HCT116 (cell line): ENCODE measurements around the gene SLC47A2. TPM values are rescaled to one million over a fixed set of nuclear protein-coding genes. Genes with fewer than 3 reads are reported as not detected.

Source experiments
- ATAC-seq: fragments of 200-7000 bp; cut with Tn5 transposase; 2 replicates; pipeline ENCODE4 v1.9.1; 2020; ENCODE audit warnings: mild to moderate bottlenecking, moderate library complexity
- BruUV-seq: library from RNA; stranded (reverse); fragments of 400-500 nt; replicated peaks from 2 replicates; lab custom pipeline; 2021; lab: Mats Ljungman, UMichigan
- CTCF ChIA-PET: fragments of 300-600 bp; sonication (Branson Sonifier 250); formaldehyde crosslinking; loops from one replicate; lab custom pipeline; 2021; ENCODE audit warnings: antibody characterized with exemption; lab: Charles Lee
- POLR2A ChIA-PET: fragments of 300-600, 350-600 bp; sonication (Branson Sonifier 250); formaldehyde crosslinking; loops from one replicate; lab custom pipeline; 2021; ENCODE audit warnings: antibody characterized with exemption; lab: Charles Lee
- RAD21 ChIA-PET, 2 experiments: fragments of 300-600 bp; sonication (Branson Sonifier 250); formaldehyde crosslinking; loops; one replicate each; lab custom pipeline; 2023; ENCODE audit warnings: low total read pairs in 2 of 2; ENCODE audit not compliant: uncharacterized antibody in 2 of 2, unreplicated experiment in 2 of 2, low non-redundant PET in 1 of 2; lab: Charles Lee
- DNase-seq: peaks from one replicate; pipeline ENCODE4 v3.0.0-alpha.2; 2010; ENCODE audit warnings: low read depth, low spot score
- H2AFZ ChIP-seq: fragments of 200-600 bp; shearing (Covaris generic), sonication (generic); 2 replicates; pipeline ENCODE4 v1.6.1; 2017; ENCODE audit warnings: low read depth, mixed run types, mixed read lengths, antibody characterized with exemption, low read length; ENCODE audit not compliant: poor library complexity, severe bottlenecking
- H3K27ac ChIP-seq: 2 replicates; pipeline ENCODE4 v1.5.1; 2012; ENCODE audit warnings: low read depth, low read length
- H3K27me3 ChIP-seq: fragments of 200-600 bp; sonication (generic); 2 replicates; pipeline ENCODE4 v1.6.1; 2016; ENCODE audit warnings: mixed run types, low read length, mixed read lengths; ENCODE audit not compliant: insufficient read depth
- H3K36me3 ChIP-seq, 2 experiments: fragments of 200-500 bp in 1 of 2; fragments of 200-600 bp in 1 of 2; sonication (Bioruptor generic) in 1 of 2; sonication (generic) in 1 of 2; 2 replicates each; pipeline versions ENCODE4 v1.5.1 to v1.6.1; 2014 to 2016; ENCODE audit warnings: low read length in 2 of 2, inconsistent platforms in 1 of 2, mixed read lengths in 1 of 2, mixed run types in 1 of 2; ENCODE audit not compliant: insufficient read depth in 2 of 2, control insufficient read depth in 1 of 2
- H3K4me1 ChIP-seq, 2 experiments: fragments of 200-600 bp in 1 of 2; sonication (generic) in 1 of 2; 2 replicates each; pipeline versions ENCODE4 v1.5.1 to v1.6.1; 2012 to 2017; ENCODE audit warnings: low read length in 2 of 2, inconsistent platforms in 1 of 2, mild to moderate bottlenecking in 1 of 2, mixed read lengths in 1 of 2, mixed run types in 1 of 2, moderate library complexity in 1 of 2; ENCODE audit not compliant: insufficient read depth in 2 of 2, control insufficient read depth in 1 of 2
- H3K4me2 ChIP-seq: fragments of 200-600 bp; sonication (generic); 2 replicates; pipeline ENCODE4 v1.6.1; 2017; ENCODE audit warnings: mixed run types, low read length, mixed read lengths
- H3K4me3 ChIP-seq, 2 experiments: fragments of 200-600 bp in 1 of 2; sonication (generic) in 1 of 2; replicated peaks in 1 of 2; 2 replicates each; pipeline ENCODE4 v1.5.1; 2011 to 2016; ENCODE audit warnings: low read length in 2 of 2, control low read depth in 1 of 2, low read depth in 1 of 2, mild to moderate bottlenecking in 1 of 2, mixed read lengths in 1 of 2, mixed run types in 1 of 2
- H3K79me2 ChIP-seq: fragments of 200-600 bp; sonication (generic); 2 replicates; pipeline ENCODE4 v1.6.1; 2017; ENCODE audit warnings: mild to moderate bottlenecking, mixed run types, low read length, moderate library complexity, mixed read lengths; ENCODE audit not compliant: insufficient read depth
- H3K9ac ChIP-seq: fragments of 200-600 bp; sonication (generic); 2 replicates; pipeline ENCODE4 v1.6.1; 2016; ENCODE audit warnings: low read length, mixed read lengths
- H3K9me2 ChIP-seq: fragments of 200-600 bp; sonication (generic), shearing (Covaris generic); 2 replicates; pipeline ENCODE4 v1.6.1; 2017; ENCODE audit warnings: mixed run types, mild to moderate bottlenecking, moderate library complexity; ENCODE audit not compliant: insufficient read depth
- H3K9me3 ChIP-seq, 2 experiments: fragments of 200-500 bp in 1 of 2; fragments of 200-600 bp in 1 of 2; sonication (Bioruptor generic) in 1 of 2; sonication (generic) in 1 of 2; 2 replicates each; pipeline ENCODE4 v1.6.1; 2014 to 2017; ENCODE audit warnings: low read length in 2 of 2, mixed read lengths in 2 of 2, inconsistent platforms in 1 of 2, low read depth in 1 of 2, mild to moderate bottlenecking in 1 of 2, mixed run types in 1 of 2, moderate library complexity in 1 of 2; ENCODE audit not compliant: control insufficient read depth in 1 of 2, insufficient read depth in 1 of 2
- H4K20me1 ChIP-seq: fragments of 200-600 bp; sonication (generic), shearing (Covaris generic); 2 replicates; pipeline ENCODE4 v1.6.1; 2017; ENCODE audit warnings: mixed run types, mild to moderate bottlenecking, moderate library complexity; ENCODE audit not compliant: insufficient read depth
- EZH2 ChIP-seq: fragments of 200-600 bp; sonication (generic); IDR thresholded peaks from 2 replicates; pipeline ENCODE4 v1.6.1; 2017; ENCODE audit warnings: antibody characterized with exemption, mixed run types
- POLR2A ChIP-seq: IDR thresholded peaks from 2 replicates; pipeline ENCODE4 v1.7.0; 2011; ENCODE audit warnings: borderline replicate concordance; ENCODE audit not compliant: insufficient read depth, insufficient read length; ENCODE audit errors: extremely low read depth
- RAD21 ChIP-seq: IDR thresholded peaks from 2 replicates; pipeline ENCODE4 v1.6.1; 2012; ENCODE audit warnings: low read depth, mild to moderate bottlenecking
- SIN3A ChIP-seq: IDR thresholded peaks from 2 replicates; pipeline ENCODE4 v1.6.1; 2012; ENCODE audit warnings: low read depth
- TCF7L2 ChIP-seq: IDR thresholded peaks from 2 replicates; pipeline ENCODE4 v1.7.0; 2011; ENCODE audit warnings: borderline replicate concordance, inconsistent platforms; ENCODE audit not compliant: insufficient read depth, insufficient read length; ENCODE audit errors: extremely low read depth
- ZFX ChIP-seq: fragments of 450-650 bp; IDR thresholded peaks from 2 replicates; pipeline ENCODE4 v1.6.1; 2017
- intact Hi-C: fragments of 100-400 bp; cut with micrococcal nuclease; formaldehyde crosslinking; loops from 2 replicates; pipeline ENCODE4 v1.10.0; 2022
- total RNA-seq: library from RNA; stranded (reverse); gene quantifications from one replicate; pipeline ENCODE4 v1.2.1, GENCODE V29; 2021; ENCODE audit not compliant: unreplicated experiment
- TF ChIP-seq, protein P1 (sequence below): IDR thresholded peaks from 2 replicates; pipeline ENCODE4 v1.6.1; 2012; ENCODE audit warnings: low read depth
- TF ChIP-seq, protein P2 (sequence below): IDR thresholded peaks from 2 replicates; pipeline ENCODE4 v1.6.1; 2011; ENCODE audit warnings: mild to moderate bottlenecking, low read length, moderate library complexity; ENCODE audit not compliant: insufficient replicate concordance; ENCODE audit errors: extremely low read depth

SLC47A2 gene
- total RNA-seq, 1 experiment from 2014 or later, result not detected

DNA sequence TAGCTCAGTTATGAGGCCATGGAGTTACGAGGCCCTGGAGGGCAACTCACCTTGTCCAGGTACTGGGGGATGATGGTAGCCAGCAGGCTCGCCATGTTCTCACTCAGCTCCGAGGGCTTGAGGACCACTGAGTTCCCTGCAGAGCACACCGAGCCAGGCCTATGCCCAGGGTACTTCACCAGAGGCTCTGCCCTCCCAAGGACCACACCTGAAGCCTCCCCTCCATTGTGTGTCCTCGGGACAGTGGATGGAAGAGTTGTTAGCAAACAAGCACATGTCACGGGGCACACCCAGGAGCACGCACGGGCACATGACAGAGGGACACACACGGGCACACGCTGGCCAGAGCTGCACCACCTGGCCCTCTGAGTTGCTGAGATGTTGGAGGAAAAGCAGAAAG, 26.1 kb upstream of the SLC47A2 start:
- H3K27ac ChIP-seq, result no peak overlapping the region
- no peaks in the 10 kb centered on the region for H3K36me3 ChIP-seq
- H3K9me2 ChIP-seq, result no peaks in the 10 kb centered on the region
- POLR2A ChIA-PET, result no interaction called here
- no peaks in the 10 kb centered on the region for H3K79me2 ChIP-seq
- no peak overlapping the region for H3K9ac ChIP-seq
- TF ChIP-seq, protein P1, sequence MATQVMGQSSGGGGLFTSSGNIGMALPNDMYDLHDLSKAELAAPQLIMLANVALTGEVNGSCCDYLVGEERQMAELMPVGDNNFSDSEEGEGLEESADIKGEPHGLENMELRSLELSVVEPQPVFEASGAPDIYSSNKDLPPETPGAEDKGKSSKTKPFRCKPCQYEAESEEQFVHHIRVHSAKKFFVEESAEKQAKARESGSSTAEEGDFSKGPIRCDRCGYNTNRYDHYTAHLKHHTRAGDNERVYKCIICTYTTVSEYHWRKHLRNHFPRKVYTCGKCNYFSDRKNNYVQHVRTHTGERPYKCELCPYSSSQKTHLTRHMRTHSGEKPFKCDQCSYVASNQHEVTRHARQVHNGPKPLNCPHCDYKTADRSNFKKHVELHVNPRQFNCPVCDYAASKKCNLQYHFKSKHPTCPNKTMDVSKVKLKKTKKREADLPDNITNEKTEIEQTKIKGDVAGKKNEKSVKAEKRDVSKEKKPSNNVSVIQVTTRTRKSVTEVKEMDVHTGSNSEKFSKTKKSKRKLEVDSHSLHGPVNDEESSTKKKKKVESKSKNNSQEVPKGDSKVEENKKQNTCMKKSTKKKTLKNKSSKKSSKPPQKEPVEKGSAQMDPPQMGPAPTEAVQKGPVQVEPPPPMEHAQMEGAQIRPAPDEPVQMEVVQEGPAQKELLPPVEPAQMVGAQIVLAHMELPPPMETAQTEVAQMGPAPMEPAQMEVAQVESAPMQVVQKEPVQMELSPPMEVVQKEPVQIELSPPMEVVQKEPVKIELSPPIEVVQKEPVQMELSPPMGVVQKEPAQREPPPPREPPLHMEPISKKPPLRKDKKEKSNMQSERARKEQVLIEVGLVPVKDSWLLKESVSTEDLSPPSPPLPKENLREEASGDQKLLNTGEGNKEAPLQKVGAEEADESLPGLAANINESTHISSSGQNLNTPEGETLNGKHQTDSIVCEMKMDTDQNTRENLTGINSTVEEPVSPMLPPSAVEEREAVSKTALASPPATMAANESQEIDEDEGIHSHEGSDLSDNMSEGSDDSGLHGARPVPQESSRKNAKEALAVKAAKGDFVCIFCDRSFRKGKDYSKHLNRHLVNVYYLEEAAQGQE, result no peak
- TF ChIP-seq ZFX (no peak), TCF7L2 (no peak), SIN3A (no peak), POLR2A (no peak), EZH2 (no peak), RAD21 (no peak)
- TF ChIP-seq, protein P2, sequence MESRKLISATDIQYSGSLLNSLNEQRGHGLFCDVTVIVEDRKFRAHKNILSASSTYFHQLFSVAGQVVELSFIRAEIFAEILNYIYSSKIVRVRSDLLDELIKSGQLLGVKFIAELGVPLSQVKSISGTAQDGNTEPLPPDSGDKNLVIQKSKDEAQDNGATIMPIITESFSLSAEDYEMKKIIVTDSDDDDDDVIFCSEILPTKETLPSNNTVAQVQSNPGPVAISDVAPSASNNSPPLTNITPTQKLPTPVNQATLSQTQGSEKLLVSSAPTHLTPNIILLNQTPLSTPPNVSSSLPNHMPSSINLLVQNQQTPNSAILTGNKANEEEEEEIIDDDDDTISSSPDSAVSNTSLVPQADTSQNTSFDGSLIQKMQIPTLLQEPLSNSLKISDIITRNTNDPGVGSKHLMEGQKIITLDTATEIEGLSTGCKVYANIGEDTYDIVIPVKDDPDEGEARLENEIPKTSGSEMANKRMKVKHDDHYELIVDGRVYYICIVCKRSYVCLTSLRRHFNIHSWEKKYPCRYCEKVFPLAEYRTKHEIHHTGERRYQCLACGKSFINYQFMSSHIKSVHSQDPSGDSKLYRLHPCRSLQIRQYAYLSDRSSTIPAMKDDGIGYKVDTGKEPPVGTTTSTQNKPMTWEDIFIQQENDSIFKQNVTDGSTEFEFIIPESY, result no peak
- ATAC-seq (no peak), DNase-seq (no peak)
- H4K20me1 ChIP-seq, result no peaks in the 10 kb centered on the region
- no peak overlapping the region for H3K4me3 ChIP-seq
- intact Hi-C loops, result no loop called here
- CTCF ChIA-PET, result interaction anchor here (0.8 kb wide), 1 partner anchor 11 kb away, joined by 4 read pairs; no protein-coding TSS in a partner anchor
- H3K27me3 ChIP-seq, result no peaks in the 10 kb centered on the region
- H2AFZ ChIP-seq, result no peak overlapping the region
- RAD21 ChIA-PET, result no interaction called here
- no TSS peak for BruUV-seq
- H3K4me2 ChIP-seq, result no peak overlapping the region
- H3K9me3 ChIP-seq, result no peaks in the 10 kb centered on the region
- H3K4me1 ChIP-seq, result peaks cover 8 to 19% of the 10 kb centered on the region in 2 experiments; a peak in 3 of 4 replicates
